CD8-positive, alpha-beta memory T cell (primary cell): ENCODE results near the gene PACS1. TPM values are rescaled to one million over a fixed set of nuclear protein-coding genes. Genes with fewer than 3 reads are reported as not detected.
A peak's percentile ranks its signal among the peaks of the same experiment; 100 is the strongest.

ENCODE experiments used
- CTCF ChIA-PET: fragments of 350-600 bp; sonication (Branson Sonifier 250); formaldehyde crosslinking; loops from one replicate; lab custom pipeline; 2021; ENCODE audit warnings: antibody characterized with exemption; lab: Charles Lee
- POLR2A ChIA-PET: fragments of 350-600 bp; sonication (Branson Sonifier 250); formaldehyde crosslinking; loops from one replicate; lab custom pipeline; 2021; ENCODE audit warnings: antibody characterized with exemption; lab: Charles Lee
- DNase-seq, 5 donors: peaks; one replicate each; pipeline versions ENCODE4 v3.0.0 to v3.0.0-alpha.2; 2020 to 2022; ENCODE audit warnings: mixed read lengths in 1 of 5
- H3K27ac ChIP-seq: one replicate; pipeline ENCODE4 v1.7.0; 2013; ENCODE audit warnings: low read depth, mild to moderate bottlenecking, low read length, moderate library complexity
- H3K27me3 ChIP-seq: 2 replicates; pipeline ENCODE4 v1.7.0; 2013; ENCODE audit warnings: low read length, mild to moderate bottlenecking; ENCODE audit not compliant: insufficient read depth, poor library complexity, severe bottlenecking
- H3K36me3 ChIP-seq: 2 replicates; pipeline ENCODE4 v1.7.0; 2013; ENCODE audit warnings: mild to moderate bottlenecking, low read length, moderate library complexity; ENCODE audit not compliant: insufficient read depth
- H3K4me1 ChIP-seq: 2 replicates; pipeline ENCODE4 v1.7.0; 2013; ENCODE audit warnings: mild to moderate bottlenecking, low read length, moderate library complexity; ENCODE audit not compliant: insufficient read depth
- H3K4me3 ChIP-seq: 2 replicates; pipeline ENCODE4 v1.7.0; 2013; ENCODE audit warnings: mild to moderate bottlenecking, low read length
- H3K9me3 ChIP-seq: 2 replicates; pipeline ENCODE4 v1.7.0; 2013; ENCODE audit warnings: mild to moderate bottlenecking, low read length
- H3K27ac Mint-ChIP-seq, 8 donors: one replicate each; pipeline ENCODE4 v1.8.0; 2020 to 2021; ENCODE audit warnings: mixed read lengths in 8 of 8, mild to moderate bottlenecking in 6 of 8, inconsistent platforms in 3 of 8, moderate library complexity in 3 of 8
- H3K27me3 Mint-ChIP-seq, 2 donors: one replicate each; pipeline ENCODE4 v1.8.0; 2020 to 2021; ENCODE audit warnings: mixed read lengths in 2 of 2, mild to moderate bottlenecking in 1 of 2, moderate library complexity in 1 of 2
- H3K36me3 Mint-ChIP-seq, 3 donors: one replicate each; pipeline ENCODE4 v1.8.0; 2020 to 2021; ENCODE audit warnings: mixed read lengths in 3 of 3, inconsistent platforms in 1 of 3, mild to moderate bottlenecking in 1 of 3
- H3K4me1 Mint-ChIP-seq, 3 donors: one replicate each; pipeline ENCODE4 v1.8.0; 2020 to 2021; ENCODE audit warnings: mixed read lengths in 3 of 3, inconsistent platforms in 1 of 3, mild to moderate bottlenecking in 1 of 3
- H3K4me3 Mint-ChIP-seq, 7 donors: one replicate each; pipeline ENCODE4 v1.8.0; 2020 to 2021; ENCODE audit warnings: mixed read lengths in 7 of 7, mild to moderate bottlenecking in 6 of 7, moderate library complexity in 4 of 7, inconsistent platforms in 2 of 7
- H3K9me3 Mint-ChIP-seq, 5 donors: one replicate each; pipeline ENCODE4 v1.8.0; 2020 to 2022; ENCODE audit warnings: mixed read lengths in 5 of 5, mild to moderate bottlenecking in 3 of 5, moderate library complexity in 2 of 5, inconsistent platforms in 1 of 5
- polyA plus RNA-seq: library from polyadenylated mRNA; unstranded; fragments of 300-500 nt; fragmentation: Illumina TruSeq; gene quantifications from one replicate; pipeline ENCODE4 v1.2.3, GENCODE V29; 2021
- total RNA-seq, 2 experiments: library from RNA; stranded (reverse); gene quantifications; one replicate each; pipeline ENCODE4 v1.2.3, GENCODE V29; 2021

The PACS1 gene
- total and polyA plus RNA-seq, 3 experiments from 2014 or later, result 73.3 to 86.1 (median 77.4) TPM

GRCh38 chr11:66035653-66036333, 34.3 kb upstream of the PACS1 start:
- Histone ChIP-seq H3K36me3 (no peaks in the 10 kb centered on the region), H3K27ac (no peak overlapping the region), H3K4me3 (no peak overlapping the region), H3K27me3 (no peaks in the 10 kb centered on the region), H3K9me3 (no peaks in the 10 kb centered on the region), H3K4me1 (no peaks in the 10 kb centered on the region)
- H3K27ac Mint-ChIP-seq, result peak overlapping the region in 1 of 8 donors; percentile 43
- peaks cover 11% of the 10 kb centered on the region in 2 donors for H3K27me3 Mint-ChIP-seq
- H3K9me3 Mint-ChIP-seq, result no peaks in the 10 kb centered on the region
- H3K36me3 Mint-ChIP-seq, result no peaks in the 10 kb centered on the region
- no peak for DNase-seq
- POLR2A ChIA-PET, result no interaction called here
- H3K4me3 Mint-ChIP-seq, result no peak overlapping the region
- CTCF ChIA-PET, result interaction anchor here (2.5 to 2.6 kb wide), 2 partner anchors 9 to 13 kb away, joined by 8 to 9 read pairs; no protein-coding TSS in a partner anchor
- H3K4me1 Mint-ChIP-seq, result no peaks in the 10 kb centered on the region

GRCh38 chr11:66036334-66036710, 33.8 kb upstream of the PACS1 start:
- Mint-ChIP-seq H3K36me3 (no peaks in the 10 kb centered on the region), H3K4me1 (no peaks in the 10 kb centered on the region), H3K27me3 (peaks cover 10 to 11% of the 10 kb centered on the region in 2 donors), H3K4me3 (no peak overlapping the region), H3K27ac (peak overlapping the region in 1 of 8 donors; percentile 43), H3K9me3 (no peaks in the 10 kb centered on the region)
- CTCF ChIA-PET, result interaction anchor here (2.5 to 2.6 kb wide), 2 partner anchors 9 to 14 kb away, joined by 8 to 9 read pairs; no protein-coding TSS in a partner anchor
- no peaks in the 10 kb centered on the region for H3K4me1 ChIP-seq
- no peaks in the 10 kb centered on the region for H3K27me3 ChIP-seq
- H3K27ac ChIP-seq, result no peak overlapping the region
- no peaks in the 10 kb centered on the region for H3K9me3 ChIP-seq
- no peak overlapping the region for H3K4me3 ChIP-seq
- DNase-seq, result no peak
- POLR2A ChIA-PET, result no interaction called here
- H3K36me3 ChIP-seq, result no peaks in the 10 kb centered on the region

GRCh38 chr11:66037327-66037726, 32.7 kb upstream of the PACS1 start:
- CTCF ChIA-PET, result interaction anchor here (2.5 kb wide), 1 partner anchor 15 kb away, joined by 8 read pairs; no protein-coding TSS in a partner anchor
- Mint-ChIP-seq H3K27ac (no peak overlapping the region), H3K4me3 (no peak overlapping the region), H3K36me3 (no peaks in the 10 kb centered on the region), H3K27me3 (peaks cover 8% of the 10 kb centered on the region in 2 donors), H3K9me3 (no peaks in the 10 kb centered on the region), H3K4me1 (no peaks in the 10 kb centered on the region)
- Histone ChIP-seq H3K9me3 (no peaks in the 10 kb centered on the region), H3K4me3 (no peak overlapping the region), H3K27me3 (no peaks in the 10 kb centered on the region), H3K4me1 (no peaks in the 10 kb centered on the region), H3K36me3 (no peaks in the 10 kb centered on the region), H3K27ac (no peak overlapping the region)
- no peak for DNase-seq
- POLR2A ChIA-PET, result no interaction called here

GRCh38 chr11:66039765-66040164, 30.3 kb upstream of the PACS1 start:
- no peaks in the 10 kb centered on the region for H3K9me3 ChIP-seq
- DNase-seq, result no peak
- H3K4me1 Mint-ChIP-seq, result peaks cover 3 to 4% (median 3%) of the 10 kb centered on the region in 3 donors
- ChIA-PET CTCF (no interaction called here), POLR2A (no interaction called here)
- H3K27ac Mint-ChIP-seq, result no peak overlapping the region
- H3K36me3 Mint-ChIP-seq, result no peaks in the 10 kb centered on the region
- no peaks in the 10 kb centered on the region for H3K9me3 Mint-ChIP-seq
- no peaks in the 10 kb centered on the region for H3K36me3 ChIP-seq
- H3K27ac ChIP-seq, result no peak overlapping the region
- peaks cover 6 to 8% of the 10 kb centered on the region in 2 donors for H3K27me3 Mint-ChIP-seq
- H3K4me1 ChIP-seq, result peaks cover 1% of the 10 kb centered on the region
- H3K4me3 ChIP-seq, result no peak overlapping the region
- H3K27me3 ChIP-seq, result no peaks in the 10 kb centered on the region
- H3K4me3 Mint-ChIP-seq, result no peak overlapping the region

GRCh38 chr11:66042227-66042995, 27.7 kb upstream of the PACS1 start:
- ChIA-PET POLR2A (interaction anchor here (0.6 kb wide), 1 partner anchor 330 kb away, joined by 3 read pairs; no protein-coding TSS in a partner anchor), CTCF (interaction anchor here (0.5 to 3.9 kb wide), 4 partner anchors 9 to 35 kb away, joined by 3 to 27 read pairs (median 5); partner anchors contain the start of gene SF3B2)
- no peaks in the 10 kb centered on the region for H3K9me3 Mint-ChIP-seq
- Histone ChIP-seq H3K4me1 (peaks cover 8% of the 10 kb centered on the region), H3K9me3 (no peaks in the 10 kb centered on the region), H3K36me3 (no peaks in the 10 kb centered on the region), H3K27ac (no peak overlapping the region), H3K27me3 (no peaks in the 10 kb centered on the region), H3K4me3 (no peak overlapping the region)
- no peak overlapping the region for H3K4me3 Mint-ChIP-seq
- no peak for DNase-seq
- peaks cover 10 to 13% (median 12%) of the 10 kb centered on the region in 3 donors for H3K4me1 Mint-ChIP-seq
- H3K27me3 Mint-ChIP-seq, result peaks cover 3 to 8% of the 10 kb centered on the region in 2 donors
- H3K27ac Mint-ChIP-seq, result peak overlapping the region in 1 of 8 donors; percentile 88
- no peaks in the 10 kb centered on the region for H3K36me3 Mint-ChIP-seq

- Mint-ChIP-seq H3K9me3 (no peaks in the 10 kb centered on the region), H3K4me3 (no peak overlapping the region), H3K27ac (no peak overlapping the region), H3K27me3 (peaks cover 7 to 12% of the 10 kb centered on the region in 2 donors), H3K36me3 (no peaks in the 10 kb centered on the region), H3K4me1 (peaks cover 10 to 13% (median 12%) of the 10 kb centered on the region in 3 donors)
- Histone ChIP-seq H3K4me1 (peaks cover 8% of the 10 kb centered on the region), H3K27me3 (no peaks in the 10 kb centered on the region), H3K27ac (no peak overlapping the region), H3K4me3 (no peak overlapping the region), H3K36me3 (no peaks in the 10 kb centered on the region), H3K9me3 (no peaks in the 10 kb centered on the region)
- ChIA-PET POLR2A (no interaction called here), CTCF (interaction anchor here (0.5 to 3.9 kb wide), 7 partner anchors 11 to 184 kb away, joined by 3 to 27 read pairs (median 6); partner anchors contain the start of genes CFL1 and SF3B2)
- no peak for DNase-seq
These were observed 26.8 kb upstream of the PACS1 start for GRCh38 chr11:66042996-66043906.

GRCh38 chr11:66044757-66045156, 25.3 kb upstream of the PACS1 start:
- ChIA-PET CTCF (interaction anchor here (0.6 to 3.9 kb wide), 23 partner anchors 9 to 333 kb away, joined by 3 to 27 read pairs (median 4); partner anchors contain the start of genes CCDC85B, CFL1, FIBP and KAT5), POLR2A (interaction anchor here (0.9 kb wide), 1 partner anchor 8 kb away, joined by 3 read pairs; no protein-coding TSS in a partner anchor)
- H3K4me1 ChIP-seq, result peaks cover 13% of the 10 kb centered on the region
- H3K27ac Mint-ChIP-seq, result peak overlapping the region in 4 of 8 donors; percentile 55 to 68 (median 56)
- peaks cover 10 to 18% (median 14%) of the 10 kb centered on the region in 3 donors for H3K4me1 Mint-ChIP-seq
- no peaks in the 10 kb centered on the region for H3K9me3 Mint-ChIP-seq
- H3K9me3 ChIP-seq, result no peaks in the 10 kb centered on the region
- H3K36me3 ChIP-seq, result no peaks in the 10 kb centered on the region
- no peak overlapping the region for H3K27ac ChIP-seq
- DNase-seq, result peak in 2 of 5 donors; percentile 15 to 21
- no peaks in the 10 kb centered on the region for H3K27me3 ChIP-seq
- H3K4me3 ChIP-seq, result no peak overlapping the region
- peak overlapping the region in 6 of 7 donors; percentile 16 to 75 (median 46) for H3K4me3 Mint-ChIP-seq
- H3K27me3 Mint-ChIP-seq, result peaks cover 4 to 9% of the 10 kb centered on the region in 2 donors
- no peaks in the 10 kb centered on the region for H3K36me3 Mint-ChIP-seq
